HG02571 (cell line): ENCODE results near the gene RGS11.
"Not testable (repeated sequence)": the region's sequence is repeated elsewhere in the genome, so short reads cannot be mapped to it uniquely, and the experiment has no call there.

Source experiments
- ATAC-seq: cut with Tn5 transposase; IDR thresholded peaks from one replicate; pipeline ENCODE4 v1.9.1; 2021; ENCODE audit warnings: mild to moderate bottlenecking, moderate library complexity; ENCODE audit not compliant: unreplicated experiment

The RGS11 gene

GRCh38 chr16:280991-281659, 5.4 kb upstream of the RGS11 start:
- no peak for ATAC-seq

DNA sequence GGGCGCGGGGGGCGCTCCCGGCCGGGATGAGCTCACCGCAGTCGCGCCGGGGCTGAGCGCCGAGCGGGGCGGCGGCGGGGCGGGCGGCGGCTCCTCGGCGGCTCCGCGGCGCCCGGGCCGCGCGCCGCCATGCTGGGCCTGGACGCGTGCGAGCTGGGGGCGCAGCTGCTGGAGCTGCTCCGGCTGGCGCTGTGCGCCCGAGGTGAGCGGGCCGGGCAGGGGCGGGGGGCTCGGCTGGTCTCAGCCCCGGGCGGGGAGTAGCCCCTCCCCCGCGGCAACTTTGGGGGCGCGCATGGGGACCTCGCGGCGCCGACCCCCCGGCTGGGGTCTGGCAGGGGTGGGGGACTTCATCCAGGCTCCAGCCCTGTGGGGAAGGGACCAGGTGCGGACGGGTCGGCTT, 4.8 kb upstream of the RGS11 start, which contains the start of gene ARHGDIG:
ARHGDIG (plus strand) TSS at position 40 of the 400 bp plus-strand sequence; CDS start at position 130, 90 bp downstream.
- ATAC-seq: no peak

DNA sequence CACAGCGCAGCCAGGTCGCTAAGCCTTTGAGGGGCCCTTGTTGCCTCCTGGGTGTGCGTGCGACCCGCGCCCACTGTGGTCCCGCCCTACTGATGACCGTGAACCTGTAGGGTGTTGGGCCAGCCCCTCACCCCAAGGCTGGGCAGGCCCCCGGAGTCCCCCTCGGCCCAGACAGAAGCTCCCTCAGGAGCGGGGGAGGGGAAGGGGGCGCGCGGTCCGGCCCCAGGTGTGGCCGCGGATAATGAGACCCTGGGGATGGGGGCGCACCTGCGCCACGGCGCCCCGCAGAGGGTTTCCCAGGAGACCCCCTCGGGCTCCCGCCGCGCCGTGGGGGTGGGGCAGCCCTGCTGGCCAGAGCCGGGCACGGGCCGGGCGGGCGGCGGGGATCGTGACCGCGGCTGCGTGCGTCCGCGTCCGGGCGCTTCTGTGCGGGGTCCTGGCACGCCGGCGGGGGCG, 4.3 kb upstream of the RGS11 start:
- ATAC-seq: no peak

DNA sequence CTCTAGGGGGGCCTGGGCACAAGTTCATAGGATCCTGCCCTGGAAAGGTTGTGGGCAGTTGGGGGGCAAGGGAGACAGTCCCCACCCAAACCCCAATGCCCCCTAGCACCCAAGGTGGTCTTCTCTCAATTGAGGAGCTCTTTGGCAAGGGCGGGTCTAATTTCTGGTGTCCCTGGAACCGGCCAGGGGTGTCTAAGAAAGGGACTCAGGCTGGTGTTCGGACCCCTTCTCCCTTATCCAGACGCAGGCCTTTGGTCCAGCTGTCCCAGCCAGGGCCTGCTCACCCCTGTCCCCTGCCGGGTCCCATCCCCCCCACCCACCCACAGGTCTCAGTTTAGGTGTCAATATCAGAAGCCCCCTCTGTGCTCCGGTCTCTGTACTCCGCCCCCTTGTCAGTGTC, 3.8 kb upstream of the RGS11 start:
- ATAC-seq: no peak

DNA sequence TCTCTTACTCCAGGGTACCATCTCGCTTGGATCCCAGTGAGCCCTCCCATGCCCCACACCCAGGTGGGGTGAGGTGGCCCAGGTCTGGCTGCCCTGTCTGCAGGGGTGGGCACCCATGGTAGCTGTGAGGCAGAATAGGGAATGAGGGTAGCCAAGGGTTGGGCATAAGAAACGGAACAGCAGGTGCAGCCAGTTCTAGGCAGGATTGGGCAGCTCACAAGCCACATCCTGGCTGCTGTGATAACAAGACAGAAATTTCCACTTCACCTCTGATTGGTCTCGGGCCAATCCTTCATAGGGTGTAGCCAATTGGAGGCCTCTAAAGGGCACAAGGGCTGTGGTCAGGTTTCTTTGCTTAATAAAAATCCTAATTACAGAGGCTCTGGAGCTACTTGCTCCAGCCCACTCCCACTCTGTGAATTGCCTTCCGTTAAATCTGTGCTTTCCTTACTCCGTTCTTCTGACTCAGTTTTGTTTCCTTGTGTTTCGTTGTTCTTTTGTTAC, 3.2 kb upstream of the RGS11 start:
- no peak for ATAC-seq

DNA sequence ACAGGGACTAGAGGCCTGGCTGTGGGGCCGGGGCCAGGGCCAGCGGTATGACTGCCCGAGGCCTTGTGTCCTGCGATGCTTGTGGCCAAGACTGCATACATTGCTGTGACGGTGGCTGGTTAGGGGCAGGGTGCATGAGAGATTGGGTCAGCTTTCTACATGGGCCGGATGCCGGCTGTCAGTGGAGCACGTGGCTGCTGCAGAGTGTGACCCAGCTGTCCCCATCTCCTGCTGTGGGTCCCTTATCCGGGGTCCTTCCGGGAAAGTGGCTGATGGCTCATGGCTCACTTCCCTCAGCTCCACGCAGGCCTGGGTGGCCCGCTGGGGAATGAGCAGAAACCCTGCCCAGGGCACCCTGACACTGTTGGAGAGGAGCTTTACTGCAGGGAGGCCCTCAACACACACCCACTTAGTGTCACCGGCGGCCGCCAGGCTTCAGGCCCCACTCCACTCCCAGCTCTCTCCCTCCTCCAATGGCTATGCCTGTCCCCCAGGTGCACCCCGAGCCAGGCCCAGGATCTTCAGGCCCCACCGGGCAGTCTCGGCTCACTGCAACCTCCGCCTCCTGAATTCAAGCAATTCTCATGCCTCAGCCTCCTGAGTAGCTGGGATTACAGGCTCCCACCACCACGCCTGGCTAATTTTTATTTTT, 808 bp upstream of the RGS11 start:
- no peak for ATAC-seq

DNA sequence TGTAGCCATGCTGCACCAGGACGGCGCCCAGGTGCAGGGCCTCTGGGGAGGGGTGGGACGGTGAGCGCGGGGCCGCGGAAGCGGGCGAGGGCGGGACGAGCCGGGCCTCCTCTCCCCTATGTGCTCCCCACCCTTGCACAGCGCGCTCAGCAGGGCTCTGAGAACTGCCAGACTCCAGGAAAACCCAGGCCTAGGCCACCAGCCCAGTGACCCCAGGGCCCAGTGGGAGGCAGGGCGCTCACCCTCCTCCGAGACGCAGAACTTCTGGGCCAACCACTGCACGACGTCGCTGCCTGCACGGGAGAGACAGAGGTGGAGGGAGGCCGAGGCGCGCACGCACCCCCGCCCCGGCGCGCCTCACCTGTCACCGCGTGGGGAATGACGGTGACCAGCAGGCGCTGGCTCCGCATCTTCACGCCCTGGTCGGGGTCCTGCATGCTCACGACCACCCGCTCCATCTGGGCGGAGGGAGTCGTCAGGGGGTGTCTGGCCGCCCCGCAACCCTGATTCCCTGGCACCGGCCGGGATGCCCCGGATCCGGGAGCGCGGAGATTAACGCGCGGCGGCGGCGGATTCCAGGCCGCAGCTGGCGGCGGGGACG, 603 bp downstream of the RGS11 start:
- ATAC-seq: no peak

DNA sequence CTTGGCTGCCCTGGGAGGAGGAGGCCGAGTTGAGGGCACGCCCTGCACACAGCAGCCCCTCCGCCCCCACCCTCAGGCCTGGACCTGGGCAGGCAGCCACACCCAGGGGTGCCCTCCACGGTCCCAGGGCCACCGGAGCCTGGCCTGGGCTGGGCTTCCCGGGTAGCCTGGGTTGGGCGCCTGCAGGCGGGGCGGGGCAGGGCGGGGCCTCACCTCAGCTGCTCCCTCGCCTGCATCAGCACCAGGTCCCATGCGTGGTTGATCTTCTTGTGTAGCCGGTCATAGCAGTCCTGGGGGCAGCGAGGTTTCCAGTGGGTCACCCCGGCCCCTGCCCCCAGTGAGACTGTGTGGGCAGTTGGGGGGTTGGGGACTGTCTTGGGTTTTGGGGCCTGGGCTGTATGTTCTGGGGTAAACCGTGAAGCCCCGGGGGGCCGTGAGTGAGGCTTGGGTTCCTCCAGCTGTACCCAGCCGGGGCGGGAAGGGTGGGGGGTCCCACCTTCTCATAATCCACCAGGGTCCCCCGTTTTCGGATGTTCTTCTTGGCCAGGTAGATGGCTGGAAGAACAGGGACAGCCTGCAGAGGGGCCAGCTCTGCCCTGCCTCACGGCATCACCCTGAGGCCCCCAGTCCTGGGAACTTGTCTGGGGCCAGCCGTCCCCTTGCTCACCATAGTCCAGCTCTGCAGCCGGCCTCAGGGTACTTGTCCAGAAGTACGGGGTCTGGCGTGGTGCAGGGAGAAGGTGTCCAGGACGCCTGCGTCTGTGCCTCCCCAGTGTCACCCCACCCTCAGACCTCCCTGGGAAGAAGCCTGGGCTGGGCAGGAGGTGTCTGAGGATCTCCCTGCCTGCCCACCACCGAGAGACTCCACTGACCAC, 2.0 kb downstream of the RGS11 start:
- ATAC-seq: no peak

DNA sequence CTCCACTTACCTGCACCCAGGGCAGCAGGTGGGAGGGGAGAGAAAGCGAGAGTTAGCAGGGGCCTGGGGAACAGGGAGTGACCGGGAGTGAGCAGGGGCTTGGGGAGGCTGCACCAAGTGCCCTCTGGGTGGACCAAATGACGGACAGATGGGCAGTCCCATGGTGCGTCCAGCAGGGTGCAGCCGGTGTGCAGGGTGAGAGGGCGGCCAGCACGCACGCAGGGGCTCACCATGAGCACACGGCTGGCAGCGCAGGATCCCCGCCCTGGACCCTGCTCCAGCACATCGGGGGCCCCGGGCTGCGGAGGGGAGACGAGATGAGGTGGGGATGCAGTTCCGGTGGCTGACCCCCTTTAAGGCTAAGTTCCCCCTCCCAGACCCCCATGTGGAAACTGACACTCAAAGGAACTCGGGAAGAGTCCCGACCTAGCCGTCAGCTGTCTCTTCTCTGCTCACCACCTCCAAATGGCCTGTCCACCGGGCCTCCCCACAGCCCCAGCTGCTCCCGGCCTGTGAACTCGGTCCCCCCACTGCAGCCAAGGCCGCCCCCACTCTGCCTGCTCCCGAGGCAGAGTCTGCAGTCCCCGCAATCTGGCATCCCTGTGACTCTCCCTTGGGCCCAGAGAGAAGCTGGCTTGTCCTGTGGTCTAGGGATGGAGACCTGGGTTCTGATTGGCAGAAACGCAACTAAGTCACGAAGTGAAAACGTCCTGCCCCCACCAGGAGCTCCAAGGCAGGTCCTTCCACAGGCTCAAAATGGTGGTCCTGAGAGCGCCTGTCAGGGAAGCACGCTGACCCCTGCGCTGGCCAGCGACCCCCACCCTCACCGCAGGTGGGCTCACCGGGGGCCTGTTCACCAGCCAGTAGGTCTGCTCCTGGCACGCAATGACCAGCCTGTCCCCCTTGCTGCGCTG, 2.9 kb downstream of the RGS11 start:
- ATAC-seq: no peak

DNA sequence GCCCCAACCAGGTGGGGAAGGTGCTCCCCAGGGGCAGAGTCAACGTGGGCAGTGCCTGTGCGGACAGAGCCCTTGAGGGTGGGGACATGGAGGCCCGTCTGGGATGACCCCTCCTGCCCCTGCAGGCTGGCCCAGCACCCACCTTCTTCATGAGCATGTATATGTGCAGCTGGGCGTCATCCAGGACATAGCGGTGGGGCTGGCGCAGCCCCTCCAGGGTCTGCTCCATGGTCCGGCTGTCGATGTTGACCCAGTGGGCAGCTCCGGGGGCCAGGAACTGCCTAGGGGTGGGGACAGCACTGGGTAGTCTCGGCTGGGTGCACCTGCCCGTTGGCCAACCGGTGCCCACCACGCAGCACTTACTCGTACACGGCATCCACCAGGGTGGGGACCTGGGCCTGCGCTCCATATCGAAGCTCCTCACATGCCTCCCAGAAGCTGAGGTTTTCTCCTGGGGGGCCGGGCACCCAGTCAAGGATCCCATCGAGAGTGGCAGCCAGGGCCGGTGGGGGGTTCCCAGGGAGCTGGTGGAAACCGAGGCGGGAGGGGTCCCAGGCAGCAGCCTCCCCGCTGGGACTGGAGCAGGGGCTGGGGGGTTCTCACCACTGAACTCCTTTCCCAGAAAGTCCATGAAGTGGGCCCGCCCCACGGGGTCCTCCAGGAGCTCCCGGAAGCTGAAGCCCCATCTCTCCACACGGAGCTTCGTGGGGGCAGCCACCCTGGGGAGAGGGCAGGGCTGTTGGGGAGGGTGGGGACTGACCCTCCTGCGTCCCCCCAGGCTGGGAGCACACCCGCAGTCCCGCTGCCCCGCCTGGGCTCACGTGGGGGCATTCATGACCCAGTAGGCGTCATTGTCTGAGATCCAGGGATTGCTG, 5.1 kb downstream of the RGS11 start:
- ATAC-seq: no peak

DNA sequence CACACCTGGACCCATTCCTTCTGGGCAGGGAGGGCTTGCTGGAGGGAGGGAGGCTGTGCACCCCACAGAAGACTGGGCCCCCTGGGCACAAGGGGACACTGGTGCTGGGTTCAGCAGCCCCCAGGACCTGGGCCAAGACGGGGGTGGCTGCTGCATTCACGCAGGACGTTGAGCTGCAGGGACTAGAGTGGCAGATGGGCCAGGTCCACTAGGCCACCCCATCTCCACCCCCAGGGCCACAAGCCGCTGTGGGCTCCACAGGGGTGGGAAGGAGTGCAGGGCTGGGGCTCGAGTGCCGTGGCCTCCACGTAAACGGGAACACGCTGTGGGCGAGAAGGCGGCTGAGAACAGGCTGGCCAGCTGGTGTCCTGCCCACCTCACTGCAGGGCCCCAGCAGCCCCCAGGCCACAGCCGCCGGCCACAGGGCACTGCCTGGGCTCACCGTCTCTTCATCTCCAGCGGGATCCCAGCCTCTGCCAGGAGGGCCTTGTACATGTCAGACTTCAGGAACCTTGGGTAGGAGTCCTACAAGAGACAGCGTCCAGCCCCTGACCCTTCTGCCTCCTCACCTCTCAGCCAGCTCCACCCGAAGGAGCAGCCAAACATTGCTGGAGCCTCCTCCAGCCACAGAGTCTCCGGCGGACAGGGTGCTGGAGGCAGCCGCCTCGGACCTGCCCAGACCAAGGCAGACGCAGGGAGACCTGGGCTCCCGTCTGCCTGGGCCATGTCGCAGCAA, 6.5 kb downstream of the RGS11 start:
- no peak for ATAC-seq

DNA sequence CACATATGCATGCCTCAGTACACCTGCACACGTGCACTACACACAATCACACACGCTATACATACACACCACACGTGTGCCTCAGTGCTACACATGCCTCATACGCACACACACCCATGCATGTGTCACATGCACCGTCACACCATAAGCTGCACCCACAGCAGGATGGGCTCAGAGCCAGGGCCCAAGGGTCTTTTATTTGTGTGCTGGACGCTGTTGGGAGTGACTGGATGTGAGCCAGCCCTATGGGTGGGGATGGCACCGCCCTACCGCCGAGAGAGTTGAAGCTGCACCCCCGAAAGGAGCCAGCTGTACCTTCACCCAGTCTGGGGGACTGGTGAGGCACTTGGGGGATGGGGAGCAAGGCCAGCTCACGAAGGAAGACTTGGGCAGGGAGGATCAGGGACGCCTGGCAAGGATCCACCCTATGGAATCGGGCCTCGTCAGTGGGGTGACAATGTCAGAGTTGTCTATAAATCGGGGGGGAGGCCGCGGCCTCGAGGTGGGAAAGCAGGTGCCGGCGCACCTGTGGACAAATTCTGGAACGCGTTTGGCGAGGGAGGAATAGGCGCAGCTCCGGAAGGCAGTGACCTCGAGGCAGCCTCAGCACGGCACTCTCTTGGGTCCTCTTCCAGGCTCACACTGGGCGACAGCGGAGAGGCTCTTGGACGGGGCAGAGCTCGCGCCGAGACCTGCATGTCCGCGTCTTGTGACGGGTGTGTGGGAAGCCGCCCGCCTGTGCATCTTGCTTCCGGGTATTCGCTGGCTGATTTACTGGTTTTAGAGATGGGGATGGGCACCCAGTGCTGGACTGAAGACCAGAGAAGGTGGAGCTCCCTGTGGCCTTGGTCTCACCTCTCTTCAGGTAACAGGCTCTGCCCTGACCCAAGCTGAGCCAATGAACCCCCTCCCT, 7.3 kb downstream of the RGS11 start:
- no peak for ATAC-seq

DNA sequence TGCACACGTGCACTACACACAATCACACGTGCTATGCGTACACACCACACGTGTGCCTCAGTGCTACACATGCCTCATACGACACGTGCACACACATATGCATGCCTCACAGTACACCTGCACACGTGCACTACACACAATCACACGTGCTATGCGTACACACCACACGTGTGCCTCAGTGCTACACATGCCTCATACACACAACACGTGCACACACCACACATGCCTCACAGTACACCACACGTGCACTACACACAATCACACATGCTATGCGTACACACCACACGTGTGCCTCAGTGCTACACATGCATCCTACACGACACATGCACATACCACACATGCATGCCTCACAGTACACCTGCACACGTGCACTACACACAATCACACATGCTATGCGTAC, 8.2 kb downstream of the RGS11 start:
- not testable (repeated sequence) for ATAC-seq

DNA sequence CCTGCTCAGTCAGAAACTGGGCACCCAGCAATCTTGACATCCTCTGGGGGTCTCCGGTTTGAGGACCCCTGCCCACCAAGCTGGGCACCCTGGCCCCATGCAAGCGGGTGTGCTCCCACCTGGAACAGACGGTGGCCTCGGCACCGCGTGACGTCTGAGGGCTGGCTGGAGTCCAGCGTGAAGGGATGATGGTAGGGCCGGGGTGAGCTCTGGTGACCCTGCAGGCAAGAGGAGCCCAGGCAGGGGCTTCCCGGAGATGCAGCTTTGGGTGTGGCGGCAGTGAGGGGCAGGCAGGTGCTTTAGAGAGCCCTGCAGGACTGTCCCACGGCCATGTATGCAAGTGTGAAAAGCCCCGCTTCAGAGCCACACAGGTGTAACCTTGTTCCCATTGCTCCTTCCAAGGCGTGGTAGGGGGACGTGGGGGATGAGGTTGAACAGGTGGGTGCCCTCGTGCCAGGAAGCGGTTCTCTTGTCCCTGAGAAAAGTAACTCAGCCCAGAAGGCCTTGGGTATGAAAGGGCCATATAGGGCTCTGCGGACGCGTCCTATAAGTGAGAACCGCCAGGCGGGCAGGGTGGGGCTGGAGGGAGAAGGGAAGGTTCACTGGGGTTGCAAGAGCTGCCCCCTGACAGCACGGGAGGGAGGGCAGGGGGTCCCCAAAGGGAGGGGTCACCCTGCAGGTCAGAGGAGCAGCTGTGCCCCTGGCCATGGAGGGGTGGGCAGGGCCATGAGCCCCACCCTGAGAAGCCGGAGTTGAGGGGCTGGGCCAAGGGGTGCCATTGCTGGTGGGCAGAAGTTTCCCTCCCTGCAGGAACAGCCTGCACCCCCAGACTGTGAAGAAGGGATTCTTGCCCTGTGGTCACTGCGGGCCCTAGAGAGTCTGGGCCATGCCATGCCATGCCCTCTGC, 9.2 kb downstream of the RGS11 start:
- ATAC-seq: no peak

GRCh38 chr16:265711-266110, 10.0 kb downstream of the RGS11 start:
- ATAC-seq: no peak

DNA sequence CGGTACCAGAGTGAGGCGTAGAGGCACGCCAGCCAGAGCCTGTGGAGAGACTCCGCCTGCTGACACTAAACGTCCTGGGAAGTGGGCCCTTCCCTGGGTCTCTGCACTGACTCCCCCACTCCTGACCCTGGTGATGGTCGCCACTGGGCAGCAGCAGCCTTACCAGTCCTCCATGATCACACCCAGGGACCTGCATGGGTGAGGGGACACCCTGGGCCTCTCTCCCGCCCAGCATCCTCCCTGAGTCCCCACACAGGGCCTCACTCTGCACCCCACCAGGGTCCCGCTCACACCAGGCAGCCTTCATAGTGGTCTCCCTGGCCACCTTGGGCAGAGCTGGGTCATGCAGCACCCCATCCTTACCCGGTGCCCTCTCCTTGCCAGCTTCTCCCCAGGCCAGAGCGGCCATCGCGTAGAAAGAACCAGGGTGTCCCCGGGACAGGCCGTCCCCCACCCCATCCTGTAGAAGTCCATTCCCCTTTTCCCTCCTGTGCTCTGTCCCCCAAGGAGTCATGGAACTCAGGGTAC, 10.7 kb downstream of the RGS11 start:
- no peak for ATAC-seq
